ENCODE results near the gene ANO3.

The ANO3 gene

DNA sequence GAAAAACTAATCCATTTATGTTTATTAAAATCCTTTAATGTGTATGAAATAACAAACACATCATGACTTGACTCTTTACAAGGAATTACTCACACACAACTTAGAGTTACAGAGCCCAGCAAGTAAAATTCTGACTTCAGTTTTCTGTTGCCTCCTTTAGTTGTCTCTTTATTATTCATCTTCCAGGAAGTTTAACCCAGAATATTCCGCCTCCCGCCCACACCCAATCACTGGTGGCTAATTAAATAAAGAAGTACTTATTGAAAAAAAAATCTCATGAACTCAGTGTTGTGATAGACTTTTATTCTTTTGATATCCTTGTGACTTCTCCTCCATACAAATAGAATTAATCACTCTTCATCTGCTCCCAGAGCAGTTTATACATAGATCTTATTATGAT lies 178.2 kb downstream of the ANO3 start:
- no peak for DNase-seq

GRCh38 chr11:26510756-26511155 lies 178.8 kb downstream of the ANO3 start:
- DNase-seq: no peak

DNA sequence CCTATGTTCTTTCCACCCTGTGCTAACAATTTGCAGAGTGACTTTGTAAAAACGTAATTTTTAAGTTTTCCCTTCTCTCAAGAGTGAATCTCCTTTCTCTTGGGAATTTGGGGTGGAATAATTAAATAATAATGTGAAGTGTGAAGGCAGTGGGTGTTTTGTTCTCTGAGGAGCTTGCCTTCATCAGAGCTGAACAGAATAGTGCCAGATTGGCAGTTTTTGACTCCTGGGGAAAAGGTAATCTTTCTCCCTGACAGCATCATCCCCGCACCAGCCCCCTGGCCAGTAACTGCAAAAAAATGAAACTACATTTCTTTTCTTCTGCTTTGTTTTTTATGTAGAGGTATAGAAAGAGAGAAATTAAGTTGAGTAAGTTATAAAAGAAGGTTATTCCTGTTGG lies 180.3 kb downstream of the ANO3 start:
- no peak for DNase-seq

GRCh38 chr11:26519469-26519868 lies 187.5 kb downstream of the ANO3 start:
- DNase-seq: no peak

GRCh38 chr11:26522912-26523610 lies 191.1 kb downstream of the ANO3 start:
- no peak for DNase-seq

- no peak for DNase-seq
These were observed 195.8 kb downstream of the ANO3 start for GRCh38 chr11:26527685-26528084.

- DNase-seq: no peak
These were observed 205.4 kb downstream of the ANO3 start for GRCh38 chr11:26537341-26537740.

- no peak for DNase-seq
These were observed 207.6 kb downstream of the ANO3 start for GRCh38 chr11:26539517-26539916.

GRCh38 chr11:26541870-26542269 lies 209.9 kb downstream of the ANO3 start:
- no peak for DNase-seq

- DNase-seq: no peak
These were observed 217.2 kb downstream of the ANO3 start for GRCh38 chr11:26549176-26549575.

GRCh38 chr11:26550022-26550421 lies 218.1 kb downstream of the ANO3 start:
- DNase-seq: no peak

DNA sequence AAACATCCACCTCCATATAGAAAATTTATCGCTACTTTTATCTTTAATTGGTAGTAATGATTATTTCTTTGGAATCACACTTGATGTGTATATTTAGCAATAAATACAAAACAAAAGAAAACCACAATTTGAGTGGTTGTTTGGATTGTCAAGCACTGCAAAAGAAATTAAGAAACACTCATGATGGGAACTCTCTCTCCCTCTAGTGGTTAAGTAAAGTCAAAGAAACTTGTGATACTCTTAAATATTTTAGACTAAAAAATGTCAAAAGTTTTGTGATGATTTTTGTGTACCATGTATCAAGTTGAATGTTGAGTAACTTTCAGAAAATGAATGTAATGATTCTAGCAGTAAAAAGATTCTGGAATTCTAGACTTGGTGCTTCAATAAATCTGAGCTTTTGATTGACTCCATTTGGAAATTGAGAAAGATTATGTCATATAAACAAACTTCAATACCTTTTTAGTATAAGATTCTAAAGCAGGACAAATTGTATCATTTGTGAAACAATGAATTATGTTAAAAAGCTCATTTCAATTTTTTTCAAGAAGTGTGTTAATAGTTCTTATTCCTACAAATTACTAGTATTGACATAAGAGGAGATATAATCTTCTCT lies 219.4 kb downstream of the ANO3 start:
- no peak for DNase-seq

GRCh38 chr11:26553182-26553581 lies 221.3 kb downstream of the ANO3 start:
- no peak for DNase-seq

GRCh38 chr11:26554455-26554854 lies 222.5 kb downstream of the ANO3 start:
- no peak for DNase-seq

DNA sequence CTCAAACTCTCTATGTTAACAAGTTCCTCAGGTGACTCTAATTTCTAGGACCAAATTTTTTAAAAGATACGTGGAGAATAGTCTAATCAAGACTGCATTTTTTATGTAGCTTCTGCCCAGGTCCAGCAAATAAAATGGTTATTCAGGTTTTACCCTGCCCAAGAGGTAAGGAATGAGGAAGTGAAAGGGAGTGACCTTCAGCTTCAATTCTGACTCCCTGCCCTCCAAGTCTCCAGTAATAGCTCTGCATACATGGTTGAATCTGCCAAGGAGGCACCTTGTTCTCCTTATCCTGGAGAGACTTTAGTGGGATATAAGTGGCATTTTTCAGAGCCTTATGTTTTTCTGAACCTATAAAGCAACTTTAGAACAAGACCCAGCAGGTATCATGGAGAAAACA lies 224.7 kb downstream of the ANO3 start:
- no peak for DNase-seq

GRCh38 chr11:26557666-26558065 lies 225.7 kb downstream of the ANO3 start:
- no peak for DNase-seq

DNA sequence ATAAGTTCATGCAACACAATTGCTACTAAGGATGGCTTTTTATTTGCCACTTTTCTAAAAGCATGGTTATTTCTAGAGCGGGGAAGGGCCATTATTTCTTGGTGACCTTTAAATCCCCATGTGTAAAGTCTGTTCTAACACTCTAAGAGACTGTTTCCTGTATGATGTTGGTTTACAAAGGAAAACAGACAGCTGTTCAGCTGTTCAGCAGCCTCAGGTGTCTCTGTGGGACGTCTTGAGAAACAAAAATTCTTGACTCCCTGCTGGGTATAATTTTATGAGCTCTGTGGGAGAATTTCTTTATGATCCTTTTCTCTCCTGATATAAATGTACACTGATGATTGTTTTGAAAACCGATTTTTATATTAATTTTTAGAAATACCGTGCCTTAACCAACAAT lies 226.3 kb downstream of the ANO3 start:
- no peak for DNase-seq

GRCh38 chr11:26569646-26570045 lies 237.7 kb downstream of the ANO3 start:
- DNase-seq: no peak

DNA sequence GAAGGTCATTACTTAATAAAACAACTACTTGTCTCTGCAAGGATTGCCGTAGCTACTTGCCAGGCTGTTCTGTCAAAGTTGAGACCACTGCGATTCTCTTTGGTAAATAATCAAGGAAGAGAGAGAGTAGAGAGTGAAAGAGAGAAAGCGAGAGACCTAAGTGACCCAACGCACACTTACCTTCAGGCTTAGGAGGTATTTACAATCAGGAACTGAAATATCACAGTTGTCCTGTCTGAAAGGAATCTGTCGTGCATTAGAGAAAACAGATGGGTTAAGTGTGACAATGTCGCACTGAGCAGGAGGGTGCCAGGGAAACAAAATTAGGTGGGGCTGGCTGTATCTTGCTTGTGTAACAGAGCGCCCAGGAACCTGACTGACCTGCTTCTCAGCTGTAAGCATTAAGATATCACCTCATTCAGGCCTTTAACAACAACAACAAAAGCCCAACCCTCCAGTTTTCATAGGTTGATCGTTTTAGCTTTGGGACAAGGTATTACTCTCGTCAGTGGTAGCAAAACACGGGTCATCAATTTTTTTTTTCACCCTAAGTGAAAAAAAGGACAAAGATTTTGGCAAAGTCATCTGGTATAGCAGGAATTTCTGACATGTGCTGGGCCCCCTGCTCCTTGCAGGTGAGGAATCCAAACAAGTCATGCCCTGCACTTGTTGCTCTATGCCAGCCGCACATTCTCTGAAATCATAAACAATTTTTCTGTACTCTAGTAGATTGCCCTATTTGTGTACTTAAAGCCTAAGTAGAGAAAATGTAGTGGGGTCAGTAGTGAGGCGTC lies 240.1 kb downstream of the ANO3 start, which contains the start of gene MUC15:
Gene MUC15 (minus strand): TSS at position 403 of the 794 bp plus-strand sequence. CDS start 5,169 bp downstream, outside the sequence.
- DNase-seq: no peak

- no peak for DNase-seq
These were observed 241.0 kb downstream of the ANO3 start for GRCh38 chr11:26572770-26573402.

DNA sequence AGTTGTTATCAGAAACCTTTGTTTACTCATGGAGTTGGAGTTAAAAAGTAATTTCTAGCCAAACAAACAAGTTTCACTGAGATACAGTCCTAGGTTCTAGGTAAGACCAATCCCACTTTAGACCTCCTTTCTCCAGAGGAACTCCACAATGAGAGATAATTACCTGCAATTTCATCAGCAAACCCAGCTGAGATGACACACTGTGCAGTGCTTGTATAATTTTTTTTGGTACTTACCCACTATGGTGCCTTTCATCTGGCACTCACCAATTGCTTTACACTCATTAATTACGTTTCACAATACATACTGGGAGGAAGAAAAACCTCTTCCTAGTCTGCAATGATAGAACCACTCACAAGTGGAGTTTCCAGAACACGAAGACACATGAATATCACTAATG lies 242.0 kb downstream of the ANO3 start:
- no peak for DNase-seq

- DNase-seq: no peak
These were observed 244.0 kb downstream of the ANO3 start for GRCh38 chr11:26575946-26576345.

DNA sequence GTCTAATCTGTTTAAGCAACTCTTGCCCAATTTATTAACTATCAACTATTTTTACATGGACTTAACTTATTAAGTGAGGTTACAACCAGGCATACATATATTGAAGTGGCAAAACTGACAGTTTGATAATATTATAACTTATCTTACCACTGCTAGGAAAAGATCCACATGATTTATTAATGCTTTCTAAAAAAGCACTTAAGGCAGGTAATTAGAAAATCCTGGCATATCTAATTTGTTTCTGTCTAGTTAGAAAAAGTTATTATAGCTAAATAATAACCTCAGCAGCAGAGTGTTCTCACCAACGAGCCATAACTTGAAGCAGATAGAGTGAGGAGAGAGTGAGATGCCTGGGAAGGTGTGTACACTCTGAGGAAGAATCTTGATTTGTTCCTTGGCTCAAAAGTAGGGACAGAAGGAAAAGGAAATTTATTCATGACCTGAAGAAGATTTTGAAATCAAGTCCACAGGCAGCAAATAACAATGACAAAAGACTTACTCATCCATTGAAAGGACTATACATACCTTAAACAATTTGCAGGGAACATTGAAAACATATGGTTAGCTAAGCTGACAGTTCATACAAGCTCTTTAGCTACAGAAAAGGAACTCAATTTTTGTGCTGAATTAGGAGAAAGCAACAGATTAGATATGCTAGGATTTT lies 247.2 kb downstream of the ANO3 start:
- no peak for DNase-seq
